Measurements from ENCODE around the gene DGLUCY. TPM values are rescaled to one million over a fixed set of nuclear protein-coding genes. Genes with fewer than 3 reads are reported as not detected.

The DGLUCY gene
- total and polyA plus RNA-seq, 2 of the 13 experiments (the other 11 are each of a cell fraction or from before 2014, with no cell fraction given), result 14.8 to 36.3 TPM

DNA sequence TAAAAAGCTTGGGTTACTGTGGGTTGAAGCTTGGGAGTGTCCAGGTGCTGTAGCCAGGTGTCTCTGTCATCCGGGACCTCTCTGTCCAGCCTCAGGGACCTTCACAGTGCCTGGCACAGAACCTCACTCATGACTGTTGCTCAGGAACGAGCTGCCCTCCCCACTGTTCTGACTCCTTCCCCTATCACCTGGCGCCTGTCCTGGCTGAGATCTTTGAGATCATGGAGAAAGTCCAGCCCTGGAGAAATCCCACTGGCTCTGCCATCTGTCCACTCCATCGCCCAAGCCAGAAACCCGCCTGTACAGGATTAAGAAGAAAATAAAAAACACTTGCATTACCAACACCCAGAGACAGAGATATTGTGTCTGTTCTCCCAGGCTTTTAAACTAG, 53.5 kb downstream of the DGLUCY start:
- TF ChIP-seq, protein P1, sequence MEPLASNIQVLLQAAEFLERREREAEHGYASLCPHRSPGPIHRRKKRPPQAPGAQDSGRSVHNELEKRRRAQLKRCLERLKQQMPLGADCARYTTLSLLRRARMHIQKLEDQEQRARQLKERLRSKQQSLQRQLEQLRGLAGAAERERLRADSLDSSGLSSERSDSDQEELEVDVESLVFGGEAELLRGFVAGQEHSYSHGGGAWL (CRISPR knock-in tag; IDR thresholded peaks at IDR 0.05), result no peak
- no peak for TF ChIP-seq ZNF10 (CRISPR knock-in tag; IDR thresholded peaks at IDR 0.05; ENCODE audit: borderline replicate concordance, low read depth)
- TF ChIP-seq, protein P2, sequence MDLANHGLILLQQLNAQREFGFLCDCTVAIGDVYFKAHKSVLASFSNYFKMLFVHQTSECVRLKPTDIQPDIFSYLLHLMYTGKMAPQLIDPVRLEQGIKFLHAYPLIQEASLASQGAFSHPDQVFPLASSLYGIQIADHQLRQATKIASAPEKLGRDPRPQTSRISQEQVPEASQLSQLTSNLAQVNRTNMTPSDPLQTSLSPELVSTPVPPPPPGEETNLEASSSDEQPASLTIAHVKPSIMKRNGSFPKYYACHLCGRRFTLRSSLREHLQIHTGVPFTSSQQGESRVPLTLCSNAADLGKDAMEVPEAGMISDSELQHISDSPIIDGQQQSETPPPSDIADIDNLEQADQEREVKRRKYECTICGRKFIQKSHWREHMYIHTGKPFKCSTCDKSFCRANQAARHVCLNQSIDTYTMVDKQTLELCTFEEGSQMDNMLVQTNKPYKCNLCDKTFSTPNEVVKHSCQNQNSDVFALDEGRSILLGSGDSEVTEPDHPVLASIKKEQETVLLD (CRISPR knock-in tag; IDR thresholded peaks at IDR 0.05; ENCODE audit: low read depth), result no peak
- TF ChIP-seq EHMT2 (IDR thresholded peaks at IDR 0.05; ENCODE audit: borderline replicate concordance, low read depth, low read length), result no peak
- no peak for TF ChIP-seq ZNF121 (CRISPR knock-in tag; IDR thresholded peaks at IDR 0.05)
- TF ChIP-seq ZNF446 (CRISPR knock-in tag; IDR thresholded peaks at IDR 0.05), result no peak
- TF ChIP-seq ZNF230 (CRISPR knock-in tag; IDR thresholded peaks at IDR 0.05), result no peak
- no peak for TF ChIP-seq MAFG (CRISPR knock-in tag; IDR thresholded peaks at IDR 0.05)
- TF ChIP-seq ZNF432 (CRISPR knock-in tag; IDR thresholded peaks at IDR 0.05; ENCODE audit: borderline replicate concordance), result no peak
- no peak for TF ChIP-seq ZNF672 (CRISPR knock-in tag; IDR thresholded peaks at IDR 0.05)
- TF ChIP-seq FOXA3 (CRISPR knock-in tag; IDR thresholded peaks at IDR 0.05), result no peak
- TF ChIP-seq PHB2 (IDR thresholded peaks at IDR 0.05; ENCODE audit: partially characterized antibody), result no peak
- TF ChIP-seq KMT2A (CRISPR knock-in tag; IDR thresholded peaks at IDR 0.05), result no peak
- TF ChIP-seq GABPA (IDR thresholded peaks at IDR 0.05; ENCODE audit: low read depth, low read length), result no peak
- no peak for TF ChIP-seq GABPA (CRISPR knock-in tag; IDR thresholded peaks at IDR 0.05; ENCODE audit: low read depth)
- TF ChIP-seq ZNF143 (CRISPR knock-in tag; IDR thresholded peaks at IDR 0.05), result no peak
- no peak for TF ChIP-seq ARNT (IDR thresholded peaks at IDR 0.05)
- TF ChIP-seq YY1 (IDR thresholded peaks at IDR 0.05; ENCODE audit: insufficient read depth, insufficient replicate concordance, low read depth, low read length), result no peak
- ATAC-seq, result no peak
- no peak for DNase-seq (ENCODE audit: low spot score)
- ChIA-PET POLR2A (no interaction called here), CTCF (ENCODE audit: low intra/inter-chr PET ratio, low total read pairs) (no interaction called here)
- H3K4me2 ChIP-seq (ENCODE audit: low read depth, low read length), result no peak overlapping the region
- no peak overlapping the region for H3K4me3 ChIP-seq (replicated peaks in 1 of 3; ENCODE audit: insufficient read depth in 1 of 3, low read depth in 2 of 3, low read length in 3 of 3)
- 93% methylated on average over 5 of the region's 5 CpGs for WGBS (ENCODE audit: low lambda C conversion rate)
- H4K20me1 ChIP-seq (ENCODE audit: insufficient read depth, low read length), result no peaks in the 10 kb centered on the region
- no peaks in the 10 kb centered on the region for H3K79me2 ChIP-seq (ENCODE audit: insufficient read depth, low read length)
- peaks cover 16 to 62% of the 10 kb centered on the region in 2 experiments; a peak in 4 of 5 replicates for H3K36me3 ChIP-seq (replicated peaks in 1 of 2; ENCODE audit: control insufficient read depth in 1 of 2, insufficient read depth in 2 of 2, low read length in 2 of 2)
- no peak overlapping the region for H3K27ac ChIP-seq (ENCODE audit: extremely low read length, insufficient read depth, low read length)
- in situ Hi-C loops (cut with HindIII; ENCODE audit: extremely low pct_ligation_motif_present, low pct_unique_long_range_greater_than_20kb) (no loop called here), intact Hi-C loops (cut with micrococcal nuclease; ENCODE audit: unreplicated experiment) (no loop called here)
- BruUV-seq (replicated peaks), result no TSS peak
- H3K27me3 ChIP-seq (ENCODE audit: control insufficient read depth in 1 of 2, insufficient read depth in 2 of 2, low read length in 2 of 2), result no peaks in the 10 kb centered on the region
- no peak overlapping the region for H2AFZ ChIP-seq (ENCODE audit: low read length)
- no peaks in the 10 kb centered on the region for H3K4me1 ChIP-seq (ENCODE audit: insufficient read depth, low read length)
- no peak overlapping the region for H3K9ac ChIP-seq (ENCODE audit: insufficient read depth, low read depth, low read length)
- no peaks in the 10 kb centered on the region for H3K9me3 ChIP-seq (ENCODE audit: low read length)
- FAIRE-seq, result no peak

Data from HepG2 (cell line).